ENCODE data around the gene PHLPP1. TPM values are rescaled to one million over a fixed set of nuclear protein-coding genes. Genes with fewer than 3 reads are reported as not detected.
"Not testable (repeated sequence)": the region's sequence is repeated elsewhere in the genome, so short reads cannot be mapped to it uniquely, and the experiment has no call there.

The PHLPP1 gene
- total RNA-seq, 1 donor from 2014 or later, result 21.2 TPM

DNA sequence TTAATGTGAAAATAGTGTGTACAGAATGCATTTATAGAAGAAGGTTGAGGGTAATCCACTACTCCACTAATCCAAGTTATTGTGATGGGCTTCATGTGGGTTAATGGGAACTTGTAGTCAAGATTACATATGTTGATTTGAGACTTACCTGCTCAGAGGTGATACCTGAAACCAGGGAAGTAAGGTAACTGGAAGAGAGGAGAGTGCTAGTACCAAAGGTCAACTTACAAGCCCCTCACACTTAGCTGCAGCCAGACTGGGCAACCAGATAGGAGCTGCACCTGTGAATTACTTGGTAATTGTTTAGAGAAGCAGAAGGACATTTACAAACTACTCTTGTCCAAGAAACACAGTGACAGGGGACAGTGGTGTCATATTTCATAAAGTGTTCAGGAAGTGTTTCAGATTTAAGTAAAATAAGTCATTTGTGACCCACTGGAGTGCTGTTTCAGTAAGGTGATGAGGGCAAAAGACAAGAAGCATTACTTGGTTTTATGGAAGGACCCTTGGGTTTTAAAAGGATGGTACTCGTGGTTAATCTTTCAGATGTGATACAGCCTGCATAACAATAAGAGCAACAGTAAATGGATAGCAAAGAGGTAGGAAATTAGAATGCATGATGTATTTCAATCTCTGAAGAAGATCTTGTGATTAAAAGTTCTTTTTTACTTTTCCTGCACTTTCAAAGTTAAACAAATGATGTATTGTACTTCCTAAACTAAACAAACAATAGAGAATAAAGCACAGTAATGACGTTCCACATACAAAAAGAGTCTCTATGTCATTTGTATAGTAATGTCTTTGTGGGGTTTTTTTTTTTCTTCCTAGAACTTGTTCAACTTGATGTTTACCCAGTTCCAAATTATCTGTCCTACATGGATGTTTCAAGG is 189.3 kb downstream of the PHLPP1 start:
- no peak for DNase-seq (ENCODE audit: low spot score in 2 of 2, unreplicated experiment in 2 of 2)
- Mint-ChIP-seq H3K4me1 (peaks cover 12% of the 10 kb centered on the region), H3K9me3 (no peaks in the 10 kb centered on the region), H3K4me3 (no peak overlapping the region), H3K27ac (no peak overlapping the region), H3K36me3 (peaks cover 11% of the 10 kb centered on the region), H3K27me3 (ENCODE audit: low read depth) (no peaks in the 10 kb centered on the region)
- TF ChIP-seq, protein P1, sequence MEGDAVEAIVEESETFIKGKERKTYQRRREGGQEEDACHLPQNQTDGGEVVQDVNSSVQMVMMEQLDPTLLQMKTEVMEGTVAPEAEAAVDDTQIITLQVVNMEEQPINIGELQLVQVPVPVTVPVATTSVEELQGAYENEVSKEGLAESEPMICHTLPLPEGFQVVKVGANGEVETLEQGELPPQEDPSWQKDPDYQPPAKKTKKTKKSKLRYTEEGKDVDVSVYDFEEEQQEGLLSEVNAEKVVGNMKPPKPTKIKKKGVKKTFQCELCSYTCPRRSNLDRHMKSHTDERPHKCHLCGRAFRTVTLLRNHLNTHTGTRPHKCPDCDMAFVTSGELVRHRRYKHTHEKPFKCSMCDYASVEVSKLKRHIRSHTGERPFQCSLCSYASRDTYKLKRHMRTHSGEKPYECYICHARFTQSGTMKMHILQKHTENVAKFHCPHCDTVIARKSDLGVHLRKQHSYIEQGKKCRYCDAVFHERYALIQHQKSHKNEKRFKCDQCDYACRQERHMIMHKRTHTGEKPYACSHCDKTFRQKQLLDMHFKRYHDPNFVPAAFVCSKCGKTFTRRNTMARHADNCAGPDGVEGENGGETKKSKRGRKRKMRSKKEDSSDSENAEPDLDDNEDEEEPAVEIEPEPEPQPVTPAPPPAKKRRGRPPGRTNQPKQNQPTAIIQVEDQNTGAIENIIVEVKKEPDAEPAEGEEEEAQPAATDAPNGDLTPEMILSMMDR (IDR thresholded peaks at IDR 0.05; ENCODE audit: unreplicated experiment), result no peak

DNA sequence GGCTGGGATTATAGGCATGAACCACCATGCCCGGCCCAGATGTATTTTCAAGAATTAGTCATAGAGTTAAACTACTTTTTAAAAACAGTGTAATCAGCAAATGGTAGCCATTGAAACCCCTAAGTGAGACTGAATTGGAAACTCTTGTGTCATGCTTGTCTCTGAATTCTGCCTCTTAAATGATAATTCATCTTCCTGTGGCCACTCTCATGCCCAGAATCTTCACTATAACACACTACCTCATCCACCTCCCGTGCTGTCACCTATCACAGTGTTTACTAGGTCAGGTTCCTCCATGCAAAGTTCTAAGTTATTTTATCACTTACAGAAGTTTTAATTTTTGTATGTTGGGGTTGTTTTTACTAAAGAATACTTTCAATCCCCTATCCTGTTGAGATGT is 197.5 kb downstream of the PHLPP1 start:
- TF ChIP-seq, protein P1 (IDR thresholded peaks at IDR 0.05; ENCODE audit: unreplicated experiment), result no peak
- no peak overlapping the region for H3K4me3 Mint-ChIP-seq
- H3K27ac Mint-ChIP-seq, result no peak overlapping the region
- H3K4me1 Mint-ChIP-seq, result no peaks in the 10 kb centered on the region
- H3K36me3 Mint-ChIP-seq, result peaks cover 9% of the 10 kb centered on the region
- H3K27me3 Mint-ChIP-seq (ENCODE audit: low read depth), result no peaks in the 10 kb centered on the region
- H3K9me3 Mint-ChIP-seq, result no peaks in the 10 kb centered on the region
- no peak for DNase-seq (ENCODE audit: low spot score in 2 of 2, unreplicated experiment in 2 of 2)

DNA sequence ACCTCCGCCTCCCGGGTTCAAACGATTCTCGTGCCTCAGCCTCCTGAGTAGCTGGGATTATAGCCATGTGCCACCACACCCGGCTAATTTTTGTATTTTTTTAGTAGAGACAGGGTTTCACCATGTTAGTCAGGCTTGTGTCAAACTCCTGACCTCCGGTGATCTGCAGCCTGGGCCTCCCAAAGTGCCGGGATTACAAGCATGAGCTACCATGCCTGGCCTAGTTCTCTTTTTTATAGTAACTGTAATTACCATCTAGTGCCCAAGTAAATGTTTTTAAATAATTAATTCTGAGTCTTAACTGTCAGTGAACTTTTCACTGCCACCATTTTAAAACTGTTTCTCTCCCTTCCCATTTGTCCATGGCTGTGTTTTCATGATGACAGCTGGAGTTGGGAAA is 198.5 kb downstream of the PHLPP1 start:
- H3K4me3 Mint-ChIP-seq; H3K27me3 Mint-ChIP-seq (ENCODE audit: low read depth); DNase-seq (ENCODE audit: low spot score in 2 of 2, unreplicated experiment in 2 of 2); H3K36me3 Mint-ChIP-seq; H3K27ac Mint-ChIP-seq; H3K9me3 Mint-ChIP-seq; H3K4me1 Mint-ChIP-seq: not testable (repeated sequence)

DNA sequence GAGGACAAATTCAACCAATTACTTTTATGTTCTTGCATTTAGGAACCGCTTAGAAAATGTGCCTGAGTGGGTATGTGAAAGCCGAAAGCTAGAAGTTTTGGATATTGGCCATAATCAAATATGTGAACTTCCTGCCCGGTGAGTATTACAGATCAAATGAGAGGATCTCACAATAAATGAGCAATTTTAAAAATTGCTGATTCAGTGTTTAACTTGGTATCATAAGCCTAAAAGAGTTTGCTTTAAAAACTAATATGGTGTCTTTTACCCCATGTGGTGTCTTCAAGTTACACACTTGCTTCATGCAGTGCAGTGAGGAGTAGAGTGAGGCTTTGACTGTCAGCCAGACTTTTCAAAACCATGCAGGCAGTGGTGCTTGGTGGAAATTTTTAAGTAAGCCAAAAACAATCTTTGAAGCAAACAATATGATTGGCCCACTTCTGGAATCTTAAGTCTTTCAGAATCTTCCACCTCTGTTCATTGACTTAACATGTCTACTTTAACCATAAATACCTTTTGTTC is 199.6 kb downstream of the PHLPP1 start:
- no peak overlapping the region for H3K27ac Mint-ChIP-seq
- no peaks in the 10 kb centered on the region for H3K27me3 Mint-ChIP-seq (ENCODE audit: low read depth)
- H3K9me3 Mint-ChIP-seq, result no peaks in the 10 kb centered on the region
- no peak for DNase-seq (ENCODE audit: low spot score in 2 of 2, unreplicated experiment in 2 of 2)
- peaks cover 11% of the 10 kb centered on the region for H3K36me3 Mint-ChIP-seq
- peaks cover 6% of the 10 kb centered on the region for H3K4me1 Mint-ChIP-seq
- H3K4me3 Mint-ChIP-seq, result no peak overlapping the region
- TF ChIP-seq, protein P1 (IDR thresholded peaks at IDR 0.05; ENCODE audit: unreplicated experiment), result no peak

DNA sequence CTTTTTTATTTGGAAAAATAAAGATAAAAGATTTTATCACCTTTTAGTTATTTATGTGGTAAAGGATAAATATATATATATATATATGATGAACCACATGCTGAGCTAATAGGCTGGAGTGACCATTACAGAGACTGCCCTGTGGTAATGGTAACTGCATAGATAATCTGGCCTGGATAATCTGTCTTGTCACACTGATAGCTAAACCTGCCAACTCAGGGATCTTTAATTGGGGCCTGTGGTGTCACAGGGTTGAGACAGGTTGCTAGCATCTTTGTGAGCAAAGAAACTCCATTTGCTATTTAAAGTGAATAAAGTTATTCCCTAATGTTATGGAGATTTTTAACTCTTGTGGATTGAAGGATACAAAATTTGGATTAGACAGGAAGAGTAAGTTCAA is 203.0 kb downstream of the PHLPP1 start:
- no peaks in the 10 kb centered on the region for H3K27me3 Mint-ChIP-seq (ENCODE audit: low read depth)

More for the DNA sequence above, 203.0 kb downstream of the PHLPP1 start:
- TF ChIP-seq, protein P1 (IDR thresholded peaks at IDR 0.05; ENCODE audit: unreplicated experiment), result no peak
- Mint-ChIP-seq H3K9me3 (no peaks in the 10 kb centered on the region), H3K27ac (no peak overlapping the region), H3K4me1 (peaks cover 8% of the 10 kb centered on the region), H3K36me3 (peaks cover 25% of the 10 kb centered on the region), H3K4me3 (no peak overlapping the region)
- DNase-seq (ENCODE audit: low spot score in 2 of 2, unreplicated experiment in 2 of 2), result no peak

Data from mesothelial cell of epicardium (in vitro differentiated cells).